NCI-H2107 treated with DMSO at 0.1 percent for 48 hours (cell line): ENCODE results near the gene CRYBG3.
"Not testable (repeated sequence)": the region's sequence is repeated elsewhere in the genome, so short reads cannot be mapped to it uniquely, and the experiment has no call there.

Experiments used
- DNase-seq: peaks from one replicate; lab custom pipeline; 2025; ENCODE audit not compliant: unreplicated experiment; lab: John Stamatoyannopoulos, UW

Gene CRYBG3

GRCh38 chr3:97821774-97822358, at the start of gene CRYBG3:
TSS of gene CRYBG3 (plus strand) at chr3:97822011. CDS start at chr3:97822207, 196 bp downstream.
- no peak for DNase-seq

GRCh38 chr3:97772926-97773325, 48.9 kb upstream of the CRYBG3 start:
- no peak for DNase-seq

- DNase-seq: no peak
Observed at GRCh38 chr3:97778152-97778551, 43.7 kb upstream of the CRYBG3 start.

GRCh38 chr3:97793420-97794019, 28.3 kb upstream of the CRYBG3 start:
- peak; percentile 70 for DNase-seq

- no peak for DNase-seq
Observed at GRCh38 chr3:97795951-97796350, 25.9 kb upstream of the CRYBG3 start.

- DNase-seq: no peak
Observed at GRCh38 chr3:97804471-97804870, 17.3 kb upstream of the CRYBG3 start.

GRCh38 chr3:97810779-97811390, 10.9 kb upstream of the CRYBG3 start:
- no peak for DNase-seq

- peak; percentile 31 for DNase-seq
Observed at GRCh38 chr3:97815149-97815917, 6.5 kb upstream of the CRYBG3 start.

GRCh38 chr3:97816811-97817210, 5.0 kb upstream of the CRYBG3 start:
- DNase-seq: no peak

GRCh38 chr3:97817965-97818364, 3.8 kb upstream of the CRYBG3 start:
- peak; percentile 98 for DNase-seq

- no peak for DNase-seq
Observed at GRCh38 chr3:97820780-97821179, 1.0 kb upstream of the CRYBG3 start.

- peak; percentile 52 for DNase-seq
Observed at GRCh38 chr3:97821287-97821773, 481 bp upstream of the CRYBG3 start.

GRCh38 chr3:97822359-97822775, 556 bp downstream of the CRYBG3 start:
- no peak for DNase-seq

GRCh38 chr3:97823046-97824004, 1.5 kb downstream of the CRYBG3 start:
- no peak for DNase-seq

- no peak for DNase-seq
Observed at GRCh38 chr3:97825101-97825500, 3.3 kb downstream of the CRYBG3 start.

- no peak for DNase-seq
Observed at GRCh38 chr3:97827741-97828471, 6.1 kb downstream of the CRYBG3 start.

- no peak for DNase-seq
Observed at GRCh38 chr3:97829198-97829597, 7.4 kb downstream of the CRYBG3 start.

GRCh38 chr3:97830638-97831037, 8.8 kb downstream of the CRYBG3 start:
- no peak for DNase-seq

- DNase-seq: no peak
Observed at GRCh38 chr3:97831140-97831539, 9.3 kb downstream of the CRYBG3 start.

GRCh38 chr3:97833184-97833583, 11.4 kb downstream of the CRYBG3 start:
- not testable (repeated sequence) for DNase-seq
